Psoas muscle (tissue), 8 donors: Measurements from ENCODE around the gene SPAG9. TPM values are rescaled to one million over a fixed set of nuclear protein-coding genes. Genes with fewer than 3 reads are reported as not detected.

Experiments
- ATAC-seq, 4 donors: fragments of 200-7000 bp; cut with Tn5 transposase; one replicate each; pipeline ENCODE4 v1.9.1; 2020; ENCODE audit warnings: moderate library complexity in 3 of 4, mild to moderate bottlenecking in 2 of 4
- DNase-seq, 2 donors: peaks; one replicate each; pipeline ENCODE4 v3.0.0-alpha.2; 2020
- H3K27ac ChIP-seq: fragments of 200-600 bp; one replicate; pipeline ENCODE4 v1.8.0; 2022
- H3K27me3 ChIP-seq, 3 donors: fragments of 200-600 bp in 1 of 3; one replicate each; pipeline versions ENCODE4 v1.6.1 to v1.8.0; 2013 to 2022; ENCODE audit warnings: low read length in 2 of 3, mild to moderate bottlenecking in 2 of 3, moderate library complexity in 1 of 3; ENCODE audit not compliant: insufficient read depth in 3 of 3
- H3K36me3 ChIP-seq, 2 donors: fragments of 200-600 bp in 1 of 2; one replicate each; pipeline versions ENCODE4 v1.6.1 to v1.8.0; 2013 to 2022; ENCODE audit warnings: low read depth in 1 of 2, mild to moderate bottlenecking in 1 of 2, moderate library complexity in 1 of 2; ENCODE audit not compliant: insufficient read depth in 1 of 2
- H3K4me1 ChIP-seq: fragments of 200-600 bp; one replicate; pipeline ENCODE4 v1.8.0; 2022
- H3K4me3 ChIP-seq: fragments of 200-600 bp; one replicate; pipeline ENCODE4 v1.8.0; 2022; ENCODE audit warnings: mild to moderate bottlenecking
- H3K9me3 ChIP-seq: fragments of 200-600 bp; one replicate; pipeline ENCODE4 v1.8.0; 2022
- WGBS, 3 donors: extraction: QIAGEN DNeasy Blood & Tissue Kit; methylation state at CpG; one replicate each; pipeline versions ENCODE4 v1.1.6 to v1.1.7; 2013; 5-methylcytosine and 5-hydroxymethylcytosine counted together
- intact Hi-C, 2 donors: fragments of 100-400 bp; cut with DNase I; formaldehyde crosslinking; loops; one replicate each; pipeline versions ENCODE4 v1.11.0 to v1.14.2; 2022
- polyA plus RNA-seq, 3 donors: library from polyadenylated mRNA; stranded (reverse); fragments of 200-250 nt; gene quantifications; one replicate each; pipeline ENCODE4 v1.2.3, GENCODE V29; 2013
- total RNA-seq, 4 donors: library from RNA; stranded (reverse); fragmentation: NEBNext Ultra II Directional in 2 of 4; extraction: Animal tissue kit (Norgen Biotek cat#: 25700) in 2 of 4; gene quantifications; one replicate each; pipeline versions ENCODE4 v1.2.1 to v1.2.4, GENCODE V29; 2021 to 2023
- TF ChIP-seq, protein P1 (sequence below): fragments of 200-600 bp; IDR thresholded peaks from one replicate; pipeline ENCODE4 v1.8.0; 2022; ENCODE audit warnings: antibody characterized with exemption
- donor health status: healthy with polysubstance abuse.
- donor health status: DM: no; HTN: no; CAD: no; lungs with moderate emphysema.
- donor health status: Bipolar disorder and iron deficiency.
- donor health status: healthy.
- donor health status: DM: yes; HTN: yes; CAD: no.
- donor health status: DM: no; HTN: no; CAD: no.
- donor health status: DM: no; HTN: no; CAD: no.
- donor health status: DM: yes; HTN: yes; CAD: no.

SPAG9 gene
- total and polyA plus RNA-seq, 7 donors: 34.8 to 133 (median 92.1) TPM

DNA sequence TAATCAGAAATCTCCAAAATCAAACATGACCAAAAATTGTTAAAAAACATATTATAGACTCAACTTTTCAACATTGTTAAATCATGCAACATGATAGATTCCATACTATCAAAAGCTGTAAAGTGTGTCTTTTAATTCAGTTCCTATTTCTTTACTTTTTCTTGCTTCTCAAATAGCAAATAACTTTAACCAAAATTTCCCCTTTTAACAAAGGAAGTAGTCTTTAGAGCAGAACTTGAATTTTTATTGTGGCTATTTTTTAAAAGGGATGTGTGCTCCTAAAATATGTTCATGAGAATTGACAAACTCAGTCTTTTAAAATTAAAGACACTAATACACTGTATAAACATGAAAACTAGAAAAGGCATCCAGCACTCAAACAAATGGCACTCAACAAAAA lies 49.1 kb downstream of the SPAG9 start:
- Histone ChIP-seq H3K36me3 (peaks cover 0 to 12% of the 10 kb centered on the region in 2 donors), H3K4me3 (no peak overlapping the region), H3K27ac (no peak overlapping the region), H3K4me1 (peaks cover 10% of the 10 kb centered on the region), H3K27me3 (no peaks in the 10 kb centered on the region), H3K9me3 (no peaks in the 10 kb centered on the region)
- ATAC-seq: no peak
- TF ChIP-seq, protein P1, sequence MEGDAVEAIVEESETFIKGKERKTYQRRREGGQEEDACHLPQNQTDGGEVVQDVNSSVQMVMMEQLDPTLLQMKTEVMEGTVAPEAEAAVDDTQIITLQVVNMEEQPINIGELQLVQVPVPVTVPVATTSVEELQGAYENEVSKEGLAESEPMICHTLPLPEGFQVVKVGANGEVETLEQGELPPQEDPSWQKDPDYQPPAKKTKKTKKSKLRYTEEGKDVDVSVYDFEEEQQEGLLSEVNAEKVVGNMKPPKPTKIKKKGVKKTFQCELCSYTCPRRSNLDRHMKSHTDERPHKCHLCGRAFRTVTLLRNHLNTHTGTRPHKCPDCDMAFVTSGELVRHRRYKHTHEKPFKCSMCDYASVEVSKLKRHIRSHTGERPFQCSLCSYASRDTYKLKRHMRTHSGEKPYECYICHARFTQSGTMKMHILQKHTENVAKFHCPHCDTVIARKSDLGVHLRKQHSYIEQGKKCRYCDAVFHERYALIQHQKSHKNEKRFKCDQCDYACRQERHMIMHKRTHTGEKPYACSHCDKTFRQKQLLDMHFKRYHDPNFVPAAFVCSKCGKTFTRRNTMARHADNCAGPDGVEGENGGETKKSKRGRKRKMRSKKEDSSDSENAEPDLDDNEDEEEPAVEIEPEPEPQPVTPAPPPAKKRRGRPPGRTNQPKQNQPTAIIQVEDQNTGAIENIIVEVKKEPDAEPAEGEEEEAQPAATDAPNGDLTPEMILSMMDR: no peak
- intact Hi-C loops: no loop called here
- DNase-seq: no peak

DNA sequence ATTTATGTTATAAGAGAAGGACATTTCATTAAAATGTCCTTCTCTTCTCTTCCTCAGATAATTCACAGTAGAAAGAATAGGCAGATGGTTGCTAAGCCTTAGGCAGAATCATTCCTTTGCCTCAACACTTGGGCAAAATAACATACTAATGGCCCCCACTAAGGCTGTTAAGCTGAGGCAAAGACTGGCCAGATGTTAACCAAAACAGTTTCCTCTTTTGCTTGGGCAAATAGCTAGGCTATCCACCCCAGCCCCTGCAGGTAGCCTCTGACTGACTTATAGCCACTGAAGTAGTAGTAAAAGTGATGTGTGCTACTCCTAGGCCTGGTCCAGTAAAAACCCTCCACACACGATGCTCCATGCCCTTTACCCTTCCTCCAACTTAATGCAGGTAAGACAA lies 55.2 kb downstream of the SPAG9 start:
- H3K4me1 ChIP-seq: peaks cover 4% of the 10 kb centered on the region
- intact Hi-C loops: loop anchor here in 1 of 2 donors (10.0 kb wide), 1 partner anchor 49 kb away; no protein-coding TSS in a partner anchor
- H3K4me3 ChIP-seq: no peak overlapping the region
- H3K27me3 ChIP-seq: no peaks in the 10 kb centered on the region
- 80 to 94% (median 93%) methylated on average over 1 of the region's 1 CpG for WGBS, 3 donors
- no peaks in the 10 kb centered on the region for H3K9me3 ChIP-seq
- DNase-seq (no peak), ATAC-seq (no peak)
- no peaks in the 10 kb centered on the region for H3K36me3 ChIP-seq
- no peak overlapping the region for H3K27ac ChIP-seq
- TF ChIP-seq, protein P1: no peak

DNA sequence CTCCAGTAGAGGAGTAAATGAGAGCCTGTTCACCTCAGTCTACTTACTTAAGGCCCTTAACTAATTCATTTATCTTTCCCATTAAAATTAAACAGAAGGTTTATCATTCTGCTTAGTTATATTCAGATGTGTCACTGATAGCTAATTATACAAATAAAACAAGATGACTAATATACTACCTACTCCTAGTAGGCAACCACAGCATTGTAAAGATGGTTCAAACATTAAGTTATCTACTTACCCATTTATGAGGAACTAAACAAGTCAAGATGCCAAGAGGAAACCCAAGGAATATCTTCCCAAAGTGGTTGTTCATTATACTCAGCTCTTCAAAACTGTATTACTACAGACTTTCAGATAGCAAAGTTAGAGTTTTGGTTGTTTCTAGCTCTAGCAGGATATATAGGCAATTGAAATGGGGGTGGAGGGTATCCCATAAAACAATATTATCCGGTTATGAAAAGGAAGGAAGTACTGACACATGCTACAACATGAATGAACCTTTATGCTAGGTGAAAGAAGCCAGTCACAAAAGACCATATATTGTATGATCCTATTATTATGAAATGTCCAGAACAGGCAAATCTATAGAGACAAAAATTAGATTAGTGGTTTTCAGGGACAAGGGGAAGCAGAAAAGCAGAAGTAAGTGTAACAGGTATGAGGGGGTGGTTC lies 56.5 kb downstream of the SPAG9 start:
- no peak overlapping the region for H3K27ac ChIP-seq
- H3K4me3 ChIP-seq: no peak overlapping the region
- 78 to 83% (median 81%) methylated on average over 1 of the region's 1 CpG for WGBS, 3 donors
- no peaks in the 10 kb centered on the region for H3K27me3 ChIP-seq
- intact Hi-C loops: loop anchor here (5.0 to 10.0 kb wide), 2 partner anchors 38 to 51 kb away; no protein-coding TSS in a partner anchor
- TF ChIP-seq, protein P1: no peak
- no peak for DNase-seq
- H3K4me1 ChIP-seq: peaks cover under 1% of the 10 kb centered on the region
- H3K9me3 ChIP-seq: no peaks in the 10 kb centered on the region
- peak in 1 of 4 donors; percentile 37 for ATAC-seq
- no peaks in the 10 kb centered on the region for H3K36me3 ChIP-seq

DNA sequence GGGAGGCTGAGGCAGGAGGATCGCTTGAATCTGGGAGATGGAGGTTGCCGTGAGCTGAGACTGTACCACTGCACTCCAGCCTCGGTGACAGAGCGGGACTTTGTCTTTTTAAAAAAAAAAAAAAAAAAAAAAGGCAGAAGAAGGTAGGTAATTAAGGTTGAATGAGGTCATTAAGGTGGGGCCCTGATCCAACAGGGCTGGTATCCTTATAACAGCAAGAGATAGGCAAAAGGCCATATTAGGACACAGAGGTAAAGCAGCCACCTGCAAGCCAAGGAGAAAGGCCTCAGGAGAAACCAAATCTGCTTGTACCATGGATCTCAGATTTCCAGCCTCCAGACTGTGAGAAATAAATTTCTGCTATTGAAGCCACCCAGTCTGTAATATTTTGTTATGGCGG lies 60.3 kb downstream of the SPAG9 start:
- Histone ChIP-seq H3K4me1 (peaks cover 37% of the 10 kb centered on the region), H3K4me3 (no peak overlapping the region), H3K27me3 (no peaks in the 10 kb centered on the region), H3K27ac (no peak overlapping the region), H3K36me3 (no peaks in the 10 kb centered on the region), H3K9me3 (no peaks in the 10 kb centered on the region)
- no peak for DNase-seq
- intact Hi-C loops: loop anchor here (5.0 to 10.0 kb wide), 2 partner anchors 42 to 54 kb away; no protein-coding TSS in a partner anchor
- TF ChIP-seq, protein P1: no peak
- 88 to 99% (median 98%) methylated on average over 5 of the region's 5 CpGs for WGBS, 3 donors
- ATAC-seq: no peak

DNA sequence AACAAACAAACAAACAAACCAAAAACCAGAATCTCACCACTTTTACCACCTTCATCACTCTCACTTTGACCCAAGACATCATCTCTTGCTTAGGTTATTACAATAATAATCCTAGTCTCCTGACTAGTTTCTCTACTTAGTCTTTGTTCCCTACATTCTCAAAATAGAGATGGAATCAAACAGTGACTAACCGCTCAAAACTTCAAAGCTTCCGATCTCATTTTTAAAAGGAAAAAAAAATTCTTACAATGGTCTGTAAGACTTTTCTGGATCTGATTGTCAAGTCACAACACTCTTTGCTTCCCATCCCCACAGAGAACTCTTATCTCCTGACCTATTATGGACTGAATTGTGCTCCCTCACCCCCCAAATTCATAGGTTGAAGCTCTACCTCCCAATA lies 60.9 kb downstream of the SPAG9 start:
- WGBS, 3 donors: 83 to 94% (median 88%) methylated on average over 2 of the region's 2 CpGs
- H3K9me3 ChIP-seq: no peaks in the 10 kb centered on the region
- no peak for ATAC-seq
- H3K27ac ChIP-seq: no peak overlapping the region
- DNase-seq: no peak
- H3K4me1 ChIP-seq: peaks cover 39% of the 10 kb centered on the region
- H3K4me3 ChIP-seq: no peak overlapping the region
- H3K27me3 ChIP-seq: no peaks in the 10 kb centered on the region
- intact Hi-C loops: loop anchor here (5.0 to 10.0 kb wide), 3 partner anchors 43 to 57 kb away; no protein-coding TSS in a partner anchor
- TF ChIP-seq, protein P1: no peak
- no peaks in the 10 kb centered on the region for H3K36me3 ChIP-seq
